Measurements from ENCODE around the gene IL1R1. TPM values are rescaled to one million over a fixed set of nuclear protein-coding genes. Genes with fewer than 3 reads are reported as not detected.

IL1R1 gene
- total RNA-seq, 4 donors from 2014 or later: 51.1 to 141 (median 70.9) TPM

DNA sequence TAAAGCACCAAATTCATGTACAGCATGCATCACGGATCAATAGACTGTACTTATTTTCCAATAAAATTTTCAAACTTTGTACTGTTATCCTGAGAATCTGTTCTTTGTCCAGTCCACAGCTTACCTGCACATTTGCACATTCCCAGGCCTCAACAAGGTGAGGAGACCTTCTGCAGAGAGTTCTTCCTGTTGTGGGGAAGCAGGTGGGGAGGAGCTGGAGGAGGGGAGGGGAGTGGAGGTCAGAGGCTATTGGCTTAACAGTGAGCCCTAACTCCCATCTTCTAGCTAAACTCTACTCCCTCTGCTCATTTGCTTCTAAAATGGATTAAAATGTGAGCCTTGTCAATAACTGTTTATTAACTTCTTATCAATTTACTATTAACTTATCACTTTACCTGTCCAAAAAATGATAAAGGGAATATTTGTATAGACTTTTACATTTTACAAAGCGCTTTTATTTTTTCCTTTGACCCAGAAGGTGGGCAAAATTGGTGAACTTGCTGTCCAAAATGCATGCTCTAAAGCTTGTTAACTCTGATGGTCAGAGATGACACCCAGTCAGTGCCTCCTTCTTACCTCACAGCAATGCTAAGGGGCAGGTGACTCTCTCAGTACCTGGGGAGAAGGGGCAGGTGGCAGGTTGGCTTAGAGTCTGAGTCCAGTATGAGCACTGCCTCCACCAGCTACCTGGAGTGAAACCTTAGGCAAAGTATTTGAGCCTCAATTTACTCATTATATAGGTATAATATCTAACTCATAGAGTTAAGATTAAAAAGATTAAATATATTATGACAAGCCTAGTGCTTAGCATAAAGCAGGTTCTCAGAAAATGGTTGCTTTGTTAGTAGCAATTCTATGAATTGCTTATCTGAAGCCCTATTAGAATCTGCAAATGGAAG, 37.5 kb downstream of the IL1R1 start:
- no peaks in the 10 kb centered on the region for H3K4me1 ChIP-seq
- no peak for TF ChIP-seq POLR2A (IDR thresholded peaks at IDR 0.05)
- no peak for TF ChIP-seq CTCF (IDR thresholded peaks at IDR 0.05)
- no peak for TF ChIP-seq EP300 (IDR thresholded peaks at IDR 0.05)
- peaks cover 9% of the 10 kb centered on the region for H3K27me3 ChIP-seq
- no peak overlapping the region for H3K4me3 ChIP-seq
- no peak overlapping the region for H3K27ac ChIP-seq
- WGBS, 2 donors (ENCODE audit: low coverage in 1 of 2): 80 to 93% methylated on average over 2 of the region's 2 CpGs
- no peak for ATAC-seq
- no peaks in the 10 kb centered on the region for H3K9me3 ChIP-seq
- peaks cover 0 to 31% of the 10 kb centered on the region in 2 donors for H3K36me3 ChIP-seq

DNA sequence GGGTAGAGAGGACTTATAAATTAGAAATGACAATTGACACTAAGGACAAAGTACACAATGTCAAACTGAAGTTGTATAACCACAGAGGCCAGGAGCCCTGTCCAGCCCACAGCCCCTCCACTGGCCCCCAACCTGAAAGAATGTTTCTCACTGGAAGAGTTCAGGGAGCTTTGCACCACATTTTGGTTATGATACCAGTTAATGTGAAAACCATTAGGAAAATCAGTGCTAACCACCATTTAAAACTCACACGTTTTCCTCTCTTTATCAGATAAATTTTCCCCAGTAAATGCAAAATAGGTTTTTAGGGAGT, 38.1 kb downstream of the IL1R1 start:
- Histone ChIP-seq H3K36me3 (peaks cover 0 to 25% of the 10 kb centered on the region in 2 donors), H3K27me3 (peaks cover 9% of the 10 kb centered on the region), H3K4me3 (no peak overlapping the region), H3K27ac (no peak overlapping the region), H3K4me1 (no peaks in the 10 kb centered on the region), H3K9me3 (no peaks in the 10 kb centered on the region)
- WGBS, 2 donors (ENCODE audit: low coverage in 1 of 2): 50 to 53% methylated on average over 1 of the region's 1 CpG
- TF ChIP-seq POLR2AphosphoS5 (IDR thresholded peaks at IDR 0.05) (no peak), CTCF (IDR thresholded peaks at IDR 0.05) (no peak)
- ATAC-seq: no peak

DNA sequence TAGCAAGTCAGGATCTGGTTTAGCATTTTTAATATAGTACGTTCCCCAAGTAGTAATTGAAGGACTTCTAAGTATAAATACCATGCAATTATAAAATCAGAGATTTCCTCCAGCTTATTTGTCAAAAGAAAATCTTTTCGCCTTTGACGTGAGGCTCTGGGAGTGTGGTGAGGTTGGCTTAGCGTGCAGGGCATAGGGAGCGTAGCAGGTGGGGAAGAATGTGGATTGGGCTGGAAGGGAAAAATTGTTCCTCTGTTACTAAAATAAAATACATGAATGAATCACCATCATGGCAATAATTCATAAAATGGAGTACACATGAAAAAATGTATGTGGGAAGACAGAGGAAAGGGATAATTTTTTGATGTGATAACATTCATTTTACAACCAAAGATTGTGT, 38.8 kb downstream of the IL1R1 start:
- H3K36me3 ChIP-seq: peaks cover 0 to 17% of the 10 kb centered on the region in 2 donors
- no peaks in the 10 kb centered on the region for H3K4me1 ChIP-seq
- TF ChIP-seq EP300 (IDR thresholded peaks at IDR 0.05): no peak
- TF ChIP-seq POLR2AphosphoS5 (IDR thresholded peaks at IDR 0.05): no peak
- no peak for TF ChIP-seq CTCF (IDR thresholded peaks at IDR 0.05)
- TF ChIP-seq POLR2A (IDR thresholded peaks at IDR 0.05): no peak
- H3K9me3 ChIP-seq: no peaks in the 10 kb centered on the region
- 53 to 69% methylated on average over 2 to 5 of the region's 5 CpGs for WGBS, 2 donors (ENCODE audit: low coverage in 1 of 2)
- no peak overlapping the region for H3K4me3 ChIP-seq
- H3K27me3 ChIP-seq: peaks cover 9% of the 10 kb centered on the region
- no peak overlapping the region for H3K27ac ChIP-seq
- ATAC-seq: no peak

GRCh38 chr2:102181919-102182635, 39.5 kb downstream of the IL1R1 start:
- H3K4me3 ChIP-seq: no peak overlapping the region
- peak; percentile 76 for ATAC-seq

More at GRCh38 chr2:102181919-102182635, 39.5 kb downstream of the IL1R1 start:
- Histone ChIP-seq H3K4me1 (peaks cover 0 to 5% (median 4%) of the 10 kb centered on the region in 3 donors), H3K36me3 (peaks cover 0 to 10% of the 10 kb centered on the region in 2 donors), H3K27ac (no peak overlapping the region), H3K9me3 (no peaks in the 10 kb centered on the region), H3K27me3 (peaks cover 16% of the 10 kb centered on the region)
- 41 to 45% methylated on average over 6 of the region's 7 CpGs for WGBS, 2 donors (ENCODE audit: low coverage in 1 of 2)
- TF ChIP-seq EP300 (IDR thresholded peaks at IDR 0.05) (no peak), POLR2A (IDR thresholded peaks at IDR 0.05) (no peak), CTCF (IDR thresholded peaks at IDR 0.05) (no peak), POLR2AphosphoS5 (IDR thresholded peaks at IDR 0.05) (peak; percentile 11)
